HL-60/S4 treated with phorbol 12-myristate 13-acetate at 8.2 ng/mL for 4 days and 3 days (cell line): ENCODE measurements around the gene U2AF2.

Experiments
- in situ Hi-C: fragments of 300-500 bp; cut with MboI; formaldehyde crosslinking; loops from 2 replicates; pipeline ENCODE4 v1.15.0; 2022; ENCODE audit warnings: low sequenced_read_pairs

U2AF2 gene

DNA sequence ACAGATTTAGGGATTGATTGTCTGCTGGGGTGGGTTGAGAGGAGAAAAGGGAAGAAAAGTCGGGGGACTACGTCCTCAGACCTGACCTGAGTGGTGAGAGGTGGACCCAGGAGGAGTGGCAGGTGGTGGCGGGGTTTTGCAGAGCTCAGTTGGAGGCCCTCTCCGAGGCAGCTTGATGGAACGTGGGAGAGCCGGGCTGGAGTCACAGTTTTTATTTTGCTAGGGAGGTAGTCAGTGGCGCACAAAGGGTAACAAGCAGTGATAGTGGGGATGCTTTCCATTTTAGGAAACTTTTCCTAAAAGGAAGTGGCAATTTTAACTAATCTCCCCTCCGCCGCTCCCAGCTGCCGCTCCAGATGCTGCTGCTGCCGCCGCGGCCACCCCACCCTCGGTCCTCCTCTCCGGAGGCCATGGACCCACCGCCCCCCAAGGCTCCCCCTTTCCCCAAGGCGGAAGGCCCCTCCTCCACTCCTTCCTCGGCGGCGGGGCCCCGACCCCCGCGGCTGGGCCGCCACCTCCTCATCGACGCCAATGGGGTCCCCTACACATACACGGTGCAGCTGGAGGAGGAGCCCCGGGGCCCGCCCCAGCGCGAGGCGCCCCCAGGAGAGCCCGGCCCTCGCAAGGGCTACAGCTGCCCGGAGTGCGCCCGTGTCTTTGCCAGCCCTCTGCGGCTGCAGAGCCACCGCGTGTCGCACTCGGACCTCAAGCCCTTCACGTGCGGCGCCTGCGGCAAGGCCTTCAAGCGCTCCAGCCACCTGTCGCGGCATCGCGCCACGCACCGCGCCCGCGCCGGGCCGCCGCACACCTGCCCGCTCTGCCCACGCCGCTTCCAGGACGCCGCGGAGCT is 12.5 kb upstream of the U2AF2 start:
- in situ Hi-C loops, result no loop called here

DNA sequence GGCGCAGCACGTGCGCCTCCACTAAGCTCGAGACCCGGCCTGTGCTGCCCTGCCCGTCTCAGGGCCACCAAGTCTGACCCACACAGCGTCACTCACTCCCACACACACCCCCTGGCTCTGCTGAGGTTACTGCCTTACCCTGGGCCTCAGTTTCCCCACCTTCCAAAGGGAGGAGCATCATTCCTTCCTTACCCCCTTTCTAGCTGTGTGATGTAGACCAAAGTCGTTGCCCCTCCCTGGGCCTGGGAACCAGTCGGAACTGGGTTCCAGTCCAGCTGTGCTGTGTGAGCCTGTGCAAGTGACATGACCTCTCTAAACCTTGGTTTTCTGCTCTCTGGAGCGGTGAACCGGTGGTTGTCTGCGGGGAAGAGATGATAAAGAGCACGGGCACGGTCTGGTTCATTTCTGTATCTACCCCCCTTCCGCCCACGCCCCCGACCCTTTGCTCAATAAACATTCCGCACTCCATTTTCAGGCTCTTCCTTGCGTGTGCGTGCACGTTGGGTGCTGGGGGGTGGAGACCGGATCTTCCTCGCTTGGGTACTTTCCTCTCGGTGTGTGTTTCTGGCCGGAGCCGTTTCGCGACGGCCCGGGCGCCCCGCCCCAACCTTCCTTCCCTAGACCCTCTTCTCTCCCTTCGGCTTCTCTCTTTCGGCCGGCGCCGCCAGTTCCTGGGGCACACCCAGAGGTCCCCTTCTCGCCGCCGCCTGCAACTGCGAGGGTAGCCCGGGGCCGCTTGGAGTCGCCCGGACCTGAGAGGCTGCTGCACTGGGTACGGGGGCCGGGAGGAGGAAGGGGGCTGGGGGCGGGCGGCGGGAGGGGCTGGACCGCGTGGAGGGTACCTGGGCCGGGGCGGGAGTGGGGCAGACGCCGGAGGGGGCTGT is 11.6 kb upstream of the U2AF2 start, which contains the start of gene ZNF581:
ZNF581 (plus strand) TSS at position 647 of the 884 bp plus-strand sequence. CDS start 923 bp downstream, outside the sequence.
- in situ Hi-C loops, result no loop called here

DNA sequence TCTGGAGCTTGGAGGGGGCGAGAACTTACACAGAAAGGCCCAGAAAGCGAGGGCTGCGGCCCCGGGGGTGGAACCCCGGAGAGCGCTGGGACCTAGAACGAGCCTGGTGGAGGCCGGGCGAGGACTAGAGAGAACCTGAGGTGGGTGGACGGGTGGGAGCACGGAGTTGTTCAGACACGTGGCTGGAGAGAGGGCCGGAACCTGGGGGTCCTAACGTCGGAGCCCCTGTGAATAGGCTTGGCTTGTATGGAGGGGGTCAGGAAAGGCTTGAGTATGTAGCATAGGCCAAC is 11.0 kb upstream of the U2AF2 start:
- in situ Hi-C loops, result no loop called here

DNA sequence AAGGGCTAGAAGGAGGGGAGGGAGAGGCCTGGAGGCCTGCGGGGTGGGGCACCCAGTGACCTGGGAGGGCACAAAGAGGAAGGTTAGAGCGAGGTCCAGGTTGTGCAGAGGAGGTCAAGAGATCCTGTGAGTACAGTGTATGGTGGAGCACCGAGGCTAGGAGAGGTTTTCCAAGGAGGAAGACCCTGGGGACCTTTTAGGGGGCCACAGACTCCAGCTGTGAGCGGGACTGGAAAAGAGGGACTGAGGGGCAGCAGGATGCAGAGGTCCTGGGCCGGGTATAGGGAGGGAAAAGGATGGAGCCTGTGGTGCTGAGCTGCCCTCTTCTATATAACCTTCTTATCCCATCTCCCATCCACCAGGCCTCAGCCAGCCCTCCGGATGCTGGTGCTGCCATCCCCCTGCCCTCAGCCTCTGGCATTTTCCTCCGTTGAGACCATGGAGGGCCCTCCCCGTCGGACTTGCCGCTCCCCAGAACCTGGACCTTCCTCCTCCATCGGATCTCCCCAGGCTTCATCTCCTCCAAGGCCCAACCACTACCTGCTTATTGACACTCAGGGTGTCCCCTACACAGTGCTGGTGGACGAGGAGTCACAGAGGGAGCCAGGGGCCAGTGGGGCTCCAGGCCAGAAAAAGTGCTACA is 10.5 kb upstream of the U2AF2 start:
- in situ Hi-C loops, result no loop called here

DNA sequence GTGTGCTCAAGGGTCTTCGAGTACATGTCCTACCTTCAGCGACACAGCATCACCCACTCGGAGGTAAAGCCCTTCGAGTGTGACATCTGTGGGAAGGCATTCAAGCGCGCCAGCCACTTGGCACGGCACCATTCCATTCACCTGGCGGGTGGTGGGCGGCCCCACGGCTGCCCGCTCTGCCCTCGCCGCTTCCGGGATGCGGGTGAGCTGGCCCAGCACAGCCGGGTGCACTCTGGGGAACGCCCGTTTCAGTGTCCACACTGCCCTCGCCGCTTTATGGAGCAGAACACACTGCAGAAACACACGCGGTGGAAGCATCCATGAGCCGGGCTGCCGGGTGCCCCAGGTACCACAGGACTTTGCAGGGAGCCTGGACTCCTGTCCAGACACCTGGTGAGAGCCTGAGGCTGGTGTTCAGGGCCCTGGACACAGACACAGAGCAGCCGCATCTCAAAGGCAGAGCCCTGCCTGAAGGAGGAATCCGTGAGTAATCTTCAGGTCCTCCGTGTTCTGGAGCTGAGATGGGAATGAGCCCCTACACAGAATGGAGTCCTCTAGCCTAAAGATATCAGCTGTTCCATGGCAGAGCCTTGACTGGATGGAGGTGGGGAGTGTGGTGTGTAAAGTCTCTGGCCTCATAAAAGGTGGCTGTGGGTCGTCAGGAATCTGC is 9.9 kb upstream of the U2AF2 start:
- in situ Hi-C loops, result no loop called here

DNA sequence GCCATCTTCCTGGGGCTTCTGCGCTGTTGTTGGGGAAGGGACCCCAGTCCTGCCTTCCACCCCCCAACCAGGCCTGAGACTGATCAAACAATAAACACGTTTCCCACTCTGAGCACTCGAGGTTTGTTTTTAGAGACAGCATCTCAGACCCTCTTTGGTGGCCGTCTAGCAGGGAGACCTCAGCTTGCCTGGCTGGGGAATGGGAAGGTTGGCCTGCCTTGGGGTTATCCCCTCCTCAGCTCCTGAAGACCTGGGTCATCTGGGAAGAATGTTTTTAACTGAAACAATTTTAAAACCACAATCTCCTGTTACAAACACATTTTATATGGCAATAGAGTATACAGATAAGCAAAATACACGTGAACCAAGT is 9.3 kb upstream of the U2AF2 start:
- in situ Hi-C loops, result no loop called here

DNA sequence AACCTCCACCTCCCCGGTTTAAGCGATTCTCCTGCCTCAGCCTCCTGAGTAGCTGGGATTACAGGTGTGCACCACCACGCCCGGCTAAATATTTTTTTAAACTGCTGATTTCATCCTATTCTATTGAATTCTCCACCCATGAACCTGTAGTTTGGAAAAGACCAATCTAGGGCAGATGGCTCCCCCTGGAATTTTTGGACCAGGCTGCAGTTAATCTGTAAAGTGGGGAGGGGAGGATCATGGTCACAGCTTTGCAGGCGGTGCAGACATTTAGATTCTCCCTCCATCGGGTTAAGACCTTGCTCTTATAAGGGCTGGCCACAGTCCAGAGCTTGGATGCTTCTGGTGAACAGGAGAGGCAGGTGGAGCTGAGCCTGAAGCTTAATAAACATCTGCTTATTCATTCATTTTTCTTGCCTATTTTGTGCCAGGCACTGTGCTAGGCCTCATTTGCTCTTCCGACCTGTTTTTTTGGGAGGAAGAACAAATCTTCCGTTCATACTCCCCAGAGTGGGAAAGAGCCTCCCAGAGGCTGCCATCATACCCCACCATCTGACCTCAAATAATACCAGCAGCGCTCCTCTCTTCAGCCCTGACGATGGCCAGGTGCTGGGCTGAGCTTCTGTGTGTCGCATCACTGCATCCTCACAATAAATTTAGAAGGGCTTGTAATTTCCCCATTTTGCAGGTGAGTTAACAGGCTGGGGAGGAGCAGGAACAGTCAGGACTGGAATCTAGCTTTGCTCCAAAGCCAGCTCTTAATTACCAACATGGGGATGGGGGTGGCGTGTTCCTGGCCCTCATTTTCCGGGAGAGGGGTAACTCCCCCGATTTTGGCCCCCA is 7.7 kb upstream of the U2AF2 start:
- in situ Hi-C loops, result no loop called here

DNA sequence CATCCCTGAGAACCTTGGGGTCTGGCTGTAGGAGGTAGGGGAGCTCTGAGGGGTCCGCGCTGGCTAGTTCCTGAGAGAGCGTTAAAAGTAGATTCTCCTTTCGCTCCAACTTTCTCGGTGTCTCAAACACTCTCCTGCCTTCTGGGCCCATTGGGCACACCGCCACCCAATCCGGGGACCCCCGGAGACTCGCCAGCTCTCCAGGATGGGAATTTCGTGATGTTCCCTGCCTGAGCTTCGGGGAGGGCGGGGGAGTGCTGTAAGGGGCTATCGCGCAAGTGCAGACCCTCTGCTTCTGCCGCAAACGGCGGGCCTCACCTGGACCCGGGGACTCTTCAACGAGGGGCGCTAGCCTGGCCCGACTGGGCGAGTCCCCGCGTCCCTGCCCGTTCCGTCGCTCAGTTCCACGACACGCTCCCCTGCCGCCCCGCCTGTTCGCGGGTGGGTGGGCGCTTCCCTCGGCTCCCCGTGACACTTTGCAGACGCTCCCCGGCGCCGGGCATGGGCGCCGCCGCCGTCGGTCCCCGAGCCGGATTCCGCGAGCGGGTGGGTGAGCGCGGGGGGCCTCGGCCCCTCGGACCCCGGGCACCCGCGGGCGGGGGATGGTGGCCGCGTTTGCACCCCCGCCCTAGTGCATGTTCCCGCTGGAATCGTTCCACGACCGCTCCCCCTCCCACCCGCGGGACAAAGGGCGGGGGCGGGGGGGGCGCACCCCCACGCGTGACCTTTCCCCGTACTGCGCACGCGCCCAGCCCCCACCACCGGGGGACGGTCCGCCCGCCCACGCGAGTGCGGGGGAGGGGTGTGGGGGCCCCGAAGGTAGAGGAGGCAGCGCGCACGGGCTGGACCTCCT is 6.9 kb upstream of the U2AF2 start, which contains the start of gene CCDC106:
CCDC106 (plus strand) TSS at position 481 of the 853 bp plus-strand sequence. CDS start 835 bp downstream, outside the sequence.
- in situ Hi-C loops, result no loop called here

DNA sequence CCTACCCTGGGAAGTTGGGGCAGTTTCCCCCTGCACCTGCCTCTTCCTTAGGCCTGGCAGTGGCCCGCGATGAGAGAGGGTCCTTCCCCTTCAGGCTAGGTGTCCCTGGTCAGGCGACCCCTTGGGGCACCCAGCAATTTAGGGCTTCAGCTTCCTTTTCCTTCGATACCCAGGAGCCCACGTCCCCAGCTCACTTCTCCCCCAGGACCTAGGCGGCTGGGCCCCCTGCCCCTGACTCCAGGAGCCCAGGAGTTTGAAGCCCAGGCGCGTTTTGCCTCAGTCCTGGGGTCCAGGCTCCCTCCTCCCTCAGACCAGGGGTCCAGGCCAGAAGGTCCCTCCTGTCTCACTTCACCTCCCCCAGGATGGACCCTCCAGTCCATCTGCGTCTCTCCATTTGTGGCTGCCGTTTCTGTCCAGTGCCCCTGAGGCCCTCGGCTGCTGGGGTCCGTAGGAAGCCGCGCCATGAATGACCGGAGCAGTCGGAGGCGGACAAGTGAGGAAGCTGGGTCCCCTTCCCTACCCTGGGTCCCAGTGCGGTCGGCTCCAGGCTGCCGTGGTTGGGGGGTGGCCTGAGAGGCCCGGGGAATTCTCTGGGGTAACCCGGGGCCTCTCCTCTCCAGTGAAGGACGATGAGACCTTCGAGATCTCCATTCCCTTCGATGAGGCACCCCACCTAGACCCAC is 6.1 kb upstream of the U2AF2 start:
- in situ Hi-C loops, result no loop called here

DNA sequence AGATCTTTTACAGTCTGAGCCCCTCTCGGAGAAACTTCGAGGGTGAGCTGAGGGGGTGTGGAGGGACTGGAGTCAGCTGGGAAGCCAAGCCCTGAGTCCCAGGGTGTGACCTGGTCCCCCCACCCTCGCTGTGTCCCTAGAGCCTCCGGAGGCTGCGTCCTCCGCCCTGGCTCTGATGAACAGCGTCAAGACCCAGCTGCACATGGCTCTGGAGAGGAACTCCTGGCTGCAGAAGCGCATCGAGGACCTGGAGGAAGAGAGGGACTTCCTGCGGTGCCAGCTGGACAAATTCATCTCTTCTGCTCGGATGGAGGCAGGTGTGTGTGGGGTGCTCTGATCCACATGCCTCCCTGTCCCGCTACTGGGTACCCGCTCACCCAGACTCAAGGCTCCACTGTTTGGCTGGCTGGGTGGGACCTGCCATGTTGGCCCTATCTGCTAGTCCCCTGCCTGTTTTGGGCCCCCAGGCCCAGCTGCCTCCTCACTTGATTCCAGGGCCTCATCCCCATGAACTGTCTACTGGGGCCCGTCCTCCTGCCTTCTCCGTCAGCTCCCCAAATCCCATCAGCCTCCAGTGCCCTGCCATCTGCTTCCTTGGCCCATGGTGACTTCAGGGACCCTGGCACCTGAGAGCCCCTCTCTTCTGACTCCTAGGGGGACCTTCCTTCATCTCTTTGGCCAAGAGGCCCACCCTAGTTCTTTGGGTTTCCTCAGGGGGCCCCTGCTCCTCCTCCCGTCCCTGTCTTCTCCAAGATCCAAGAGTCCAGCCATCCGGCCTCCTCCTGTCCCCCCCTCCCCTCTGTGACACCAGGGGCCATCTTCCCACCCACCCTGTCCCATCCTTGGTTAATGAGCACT is 5.3 kb upstream of the U2AF2 start:
- in situ Hi-C loops, result no loop called here

DNA sequence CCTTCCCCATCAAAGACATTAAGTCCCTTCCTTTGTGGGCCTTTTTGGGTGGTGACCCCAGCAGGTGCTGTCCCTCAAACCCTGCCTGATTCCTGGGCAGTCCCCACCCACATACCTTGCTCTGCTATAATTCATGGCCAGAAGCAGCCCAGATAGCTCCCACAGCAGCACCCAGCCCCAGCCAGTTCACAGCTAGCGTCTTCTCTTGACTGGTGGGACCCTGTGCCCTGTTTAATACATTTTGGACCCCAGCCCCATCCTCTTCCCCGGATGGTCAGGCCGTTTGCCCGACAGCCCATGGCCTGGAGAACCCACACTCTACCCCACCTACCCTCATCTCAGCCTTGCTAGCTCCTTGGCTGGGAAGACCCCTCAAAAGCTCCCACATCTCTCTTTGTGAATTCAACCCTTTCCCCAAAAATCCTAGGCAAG is 4.7 kb upstream of the U2AF2 start:
- in situ Hi-C loops, result no loop called here

DNA sequence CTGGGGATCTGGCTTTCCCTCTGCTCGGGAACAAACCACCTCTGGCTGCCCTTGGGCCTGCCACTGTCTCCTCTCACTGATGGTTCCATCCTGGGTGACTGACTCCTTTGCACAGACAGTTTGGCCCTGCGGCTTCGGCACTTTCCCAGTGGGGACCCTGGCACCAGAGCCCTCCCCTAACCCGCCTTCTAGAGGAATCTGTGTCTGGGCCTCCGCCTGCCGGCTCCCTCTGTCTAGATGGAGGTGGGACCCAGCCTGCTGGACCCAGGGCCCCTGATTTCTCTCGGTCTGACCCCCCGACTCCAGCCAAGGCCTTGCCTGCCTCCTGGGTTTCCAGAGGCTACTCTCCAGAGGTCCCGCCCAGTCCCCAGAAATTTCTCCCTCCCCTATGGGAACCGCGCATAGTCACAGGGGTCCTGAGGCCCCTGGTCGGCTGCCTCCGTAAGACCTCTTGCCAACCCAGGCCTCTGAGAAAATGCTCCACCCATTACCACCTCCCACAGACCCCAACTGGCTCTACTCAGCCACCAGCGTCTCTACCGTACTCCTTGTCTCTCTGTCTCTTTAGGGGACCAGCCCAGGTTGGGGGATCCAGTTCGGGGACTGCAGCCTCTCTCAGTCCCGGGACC is 4.1 kb upstream of the U2AF2 start:
- in situ Hi-C loops, result no loop called here

DNA sequence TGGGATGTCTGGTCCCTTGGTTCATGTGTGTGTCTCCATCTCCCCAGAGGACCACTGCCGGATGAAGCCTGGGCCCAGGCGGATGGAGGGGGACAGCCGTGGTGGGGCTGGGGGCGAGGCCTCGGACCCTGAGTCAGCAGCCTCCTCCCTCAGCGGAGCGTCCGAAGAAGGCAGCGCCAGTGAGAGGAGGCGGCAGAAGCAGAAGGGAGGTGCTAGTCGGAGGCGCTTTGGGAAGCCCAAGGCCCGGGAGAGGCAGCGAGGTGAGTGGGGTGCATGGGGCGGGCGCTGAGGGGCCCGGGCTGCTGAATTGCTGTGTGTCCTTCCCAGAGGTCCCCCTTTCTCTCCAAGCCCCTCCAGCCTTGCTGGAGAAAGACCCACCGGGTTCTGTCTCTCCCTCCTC is 3.6 kb upstream of the U2AF2 start:
- in situ Hi-C loops, result no loop called here

DNA sequence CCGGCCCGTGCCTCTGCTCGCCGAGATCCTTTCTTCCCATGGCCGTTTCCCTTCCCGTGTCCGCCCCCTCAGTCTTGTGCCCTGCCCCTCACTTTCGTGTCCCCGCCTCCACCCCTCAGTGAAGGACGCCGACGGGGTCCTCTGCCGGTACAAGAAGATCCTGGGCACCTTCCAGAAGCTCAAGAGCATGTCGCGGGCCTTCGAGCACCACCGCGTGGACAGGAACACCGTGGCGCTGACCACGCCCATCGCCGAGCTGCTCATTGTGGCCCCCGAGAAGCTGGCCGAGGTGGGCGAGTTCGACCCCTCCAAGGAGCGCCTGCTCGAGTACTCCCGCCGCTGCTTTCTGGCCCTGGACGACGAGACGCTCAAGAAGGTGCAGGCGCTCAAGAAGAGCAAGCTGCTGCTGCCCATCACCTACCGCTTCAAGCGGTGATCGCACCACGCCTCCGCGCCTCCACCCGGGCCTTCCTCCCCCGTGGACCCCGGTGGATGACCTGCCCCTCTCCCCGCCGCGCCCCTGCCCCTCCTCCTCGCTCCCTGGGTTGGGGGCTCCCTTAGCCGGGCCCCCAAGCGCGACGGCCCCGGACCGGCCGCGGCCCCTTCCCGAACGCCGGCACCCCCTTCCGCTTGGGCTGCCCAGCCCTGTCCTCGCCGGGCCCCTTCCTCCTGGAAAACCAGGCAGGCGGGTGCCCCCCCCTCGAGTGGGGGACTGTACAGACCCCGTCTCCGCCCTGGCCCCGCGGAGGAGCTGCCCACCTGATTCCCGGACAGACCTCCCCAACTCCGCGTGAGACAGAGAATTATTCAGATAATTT is 2.3 kb upstream of the U2AF2 start:
- in situ Hi-C loops, result no loop called here

DNA sequence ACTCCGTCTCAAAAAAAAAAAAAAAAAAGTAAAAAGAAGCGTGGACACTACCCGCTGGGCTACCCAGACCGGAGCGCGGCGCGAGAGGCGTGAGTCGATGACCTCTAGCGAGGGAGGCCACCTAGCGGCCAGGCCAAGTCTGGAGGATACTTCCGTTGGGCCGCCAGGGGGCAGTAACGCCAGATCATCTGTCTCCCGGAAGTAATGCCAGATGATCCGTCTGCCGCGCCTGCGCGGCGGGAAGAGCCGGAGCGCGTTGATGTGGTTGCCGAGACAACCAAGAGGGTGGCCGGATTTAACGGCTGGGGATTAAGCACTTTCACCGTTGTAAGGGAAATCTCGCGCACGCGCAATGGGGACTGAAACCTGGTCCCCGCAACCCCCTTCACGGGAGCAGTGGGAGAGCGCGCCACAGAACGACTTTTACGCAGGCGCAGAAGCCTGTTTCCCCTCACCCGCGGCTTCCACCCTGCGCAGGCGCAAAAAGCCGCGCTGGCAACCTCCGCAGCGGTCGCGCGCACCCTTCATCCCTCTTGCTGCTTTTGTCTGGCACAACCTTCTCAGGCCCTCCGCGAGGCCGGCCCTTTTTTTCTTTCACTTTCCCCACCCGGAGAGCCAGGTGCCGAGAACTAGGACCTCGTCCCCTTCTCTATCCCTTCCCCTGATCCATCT is 1.0 kb upstream of the U2AF2 start:
- in situ Hi-C loops, result no loop called here
